Dermis blood vessel endothelial cell (primary cell): ENCODE results near the gene MYBL2. TPM values are rescaled to one million over a fixed set of nuclear protein-coding genes. Genes with fewer than 3 reads are reported as not detected.

Experiments
- DNase-seq: peaks from one replicate; pipeline ENCODE4 v3.0.0; 2010
- total RNA-seq: library from RNA; depleted of rRNA; stranded (reverse); fragments of >200 nt; gene quantifications from 2 replicates; pipeline ENCODE4 v1.2.3, GENCODE V29; 2014

The MYBL2 gene
- total RNA-seq, 1 donor from 2014 or later: 8.7 TPM

- no peak for DNase-seq
These were observed 56.8 kb downstream of the MYBL2 start for GRCh38 chr20:43723735-43724134.

DNA sequence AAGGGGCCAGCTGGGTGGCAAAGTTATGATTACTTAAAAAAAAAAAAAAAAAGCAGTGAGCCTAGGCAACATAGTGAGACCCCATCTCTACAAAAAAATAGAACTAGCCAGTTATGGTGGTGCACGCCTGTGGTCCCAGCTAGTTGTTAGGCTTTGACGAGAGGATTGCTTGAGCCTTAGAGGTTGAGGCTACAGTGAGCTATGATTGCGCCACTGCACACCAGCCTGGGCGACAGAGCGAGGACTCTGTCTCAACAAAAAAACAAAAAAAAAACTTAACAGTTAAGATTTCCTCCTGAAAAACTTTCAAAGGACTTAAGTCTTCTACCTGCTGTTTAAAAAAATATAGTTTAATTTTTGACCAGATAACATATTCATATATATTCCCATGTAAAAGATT is 57.5 kb downstream of the MYBL2 start:
- DNase-seq: no peak

GRCh38 chr20:43725666-43726065 is 58.8 kb downstream of the MYBL2 start:
- no peak for DNase-seq

DNA sequence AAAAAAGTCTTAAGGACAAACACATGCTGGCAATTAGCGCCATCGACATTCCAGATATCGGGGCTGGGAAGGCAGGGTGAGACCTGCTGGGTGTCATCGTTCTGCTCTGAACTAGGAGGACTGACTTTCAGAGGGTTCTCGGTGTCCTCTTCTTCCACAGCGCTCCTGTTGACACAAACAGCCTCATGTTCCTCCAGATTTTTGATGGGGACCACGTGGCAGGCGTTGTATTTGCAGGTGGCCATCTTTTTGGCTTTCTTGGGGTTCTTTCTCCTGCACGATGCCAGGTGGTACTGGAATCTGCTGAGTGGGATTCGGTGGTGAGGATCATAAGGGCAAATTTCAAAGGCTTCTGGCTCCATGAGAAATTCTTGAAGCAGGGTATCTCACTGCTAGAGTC is 59.4 kb downstream of the MYBL2 start:
- no peak for DNase-seq

GRCh38 chr20:43726811-43727338 is 60.0 kb downstream of the MYBL2 start, which contains the start of gene GTSF1L:
TSS of gene GTSF1L (minus strand) at chr20:43727002. CDS start at chr20:43726694, 308 bp downstream.
- DNase-seq: peak; percentile 88

- no peak for DNase-seq
These were observed 61.2 kb downstream of the MYBL2 start for GRCh38 chr20:43727980-43728590.

DNA sequence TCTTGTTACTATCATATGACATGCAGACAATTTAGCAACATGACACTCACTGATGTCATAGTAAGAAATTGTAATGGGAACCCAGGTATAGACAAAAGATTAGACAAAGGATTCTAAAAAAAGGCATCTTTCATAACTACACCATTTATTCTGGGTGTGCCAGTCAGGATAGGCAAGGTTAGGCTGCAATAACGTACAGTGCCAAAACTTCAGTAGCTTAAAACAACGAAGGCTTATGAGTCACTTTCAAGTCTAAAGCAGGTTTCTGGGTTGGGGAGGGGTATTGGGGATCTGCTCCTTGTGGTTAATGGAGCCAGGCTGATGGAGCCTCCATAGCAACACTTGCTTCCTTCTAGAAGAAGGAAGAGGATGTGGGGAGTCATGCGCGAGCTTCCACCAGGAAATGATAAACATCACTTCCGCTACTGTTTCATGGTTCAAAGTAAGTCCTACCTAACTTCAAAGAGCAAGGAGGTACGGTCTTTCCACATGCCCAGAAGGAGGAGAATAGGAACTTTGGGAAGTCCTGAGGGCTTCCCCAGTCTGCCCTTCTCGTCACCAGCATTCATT is 61.9 kb downstream of the MYBL2 start:
- no peak for DNase-seq

DNA sequence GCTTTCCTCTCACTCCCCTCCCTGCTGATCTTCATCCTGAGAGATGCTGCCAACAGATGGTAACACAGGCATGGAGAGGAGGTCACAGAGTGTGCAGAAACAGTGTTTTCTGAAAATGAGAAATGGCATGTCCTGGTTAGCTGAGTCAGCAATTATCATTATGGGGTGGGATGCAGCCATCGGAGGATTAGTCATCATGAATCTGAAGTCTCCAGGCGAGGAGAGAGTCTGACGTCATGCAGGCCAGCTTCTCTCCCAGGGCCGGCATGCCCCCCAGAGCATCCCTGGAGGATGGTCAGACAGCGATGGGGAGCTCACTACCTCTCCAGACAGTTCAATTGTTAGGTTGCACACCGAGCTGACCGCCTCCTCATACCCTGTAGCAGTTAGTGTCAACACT is 64.6 kb downstream of the MYBL2 start:
- no peak for DNase-seq

GRCh38 chr20:43731927-43732326 is 65.0 kb downstream of the MYBL2 start:
- DNase-seq: no peak

GRCh38 chr20:43736588-43737158 is 69.8 kb downstream of the MYBL2 start:
- DNase-seq: no peak

- no peak for DNase-seq
These were observed 71.0 kb downstream of the MYBL2 start for GRCh38 chr20:43737925-43738324.

DNA sequence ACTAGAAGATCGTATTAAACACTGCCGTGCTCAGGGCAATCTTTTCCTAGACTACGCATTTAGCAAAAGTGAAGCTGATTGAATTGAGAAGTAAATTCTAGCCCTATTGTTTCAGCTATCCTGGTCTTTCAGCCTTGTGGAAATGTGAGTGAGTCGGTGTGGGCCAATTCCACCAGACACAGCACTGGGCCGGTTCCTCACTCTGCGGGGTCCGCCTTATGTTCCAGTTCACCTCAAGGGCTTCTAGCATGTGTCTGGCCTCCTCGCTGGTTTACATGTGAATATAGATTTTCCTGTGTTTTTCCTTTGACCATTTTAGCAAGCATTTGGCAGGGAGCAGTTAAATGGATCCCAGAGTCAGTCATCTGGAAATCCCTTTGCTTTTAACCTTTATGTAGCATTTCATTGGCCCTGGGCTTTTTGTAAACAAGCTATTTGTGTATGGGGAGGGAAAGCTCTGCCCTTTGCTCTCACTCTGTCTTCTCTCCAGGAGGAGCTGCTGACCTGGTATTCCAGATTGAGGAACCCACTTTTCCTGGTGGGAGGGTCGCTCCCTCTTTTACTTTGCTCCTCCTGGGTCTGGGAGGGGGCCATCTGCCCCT is 72.3 kb downstream of the MYBL2 start:
- DNase-seq: no peak

DNA sequence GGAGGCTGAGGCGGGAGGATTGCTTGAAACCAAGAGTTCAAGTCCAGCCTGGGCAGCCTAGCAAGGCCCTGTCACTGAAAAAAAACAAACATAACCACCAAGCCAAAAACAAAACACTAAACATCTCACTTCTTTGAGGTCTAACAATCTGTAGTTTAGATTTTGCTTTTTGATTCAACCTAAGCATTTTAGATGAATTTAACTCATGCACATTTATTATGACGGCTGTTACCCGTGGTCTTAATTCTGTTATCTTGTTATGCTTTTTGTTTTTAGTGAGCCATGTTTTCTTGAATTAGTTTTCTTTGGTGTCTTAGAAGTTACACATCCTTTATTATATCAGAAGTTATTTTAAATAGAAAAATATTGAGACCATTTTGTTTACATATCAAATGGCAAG is 73.7 kb downstream of the MYBL2 start:
- DNase-seq: no peak

GRCh38 chr20:43744151-43744611 is 77.3 kb downstream of the MYBL2 start:
- DNase-seq: no peak

GRCh38 chr20:43744966-43745730 is 78.2 kb downstream of the MYBL2 start:
- DNase-seq: no peak

- no peak for DNase-seq
These were observed 79.6 kb downstream of the MYBL2 start for GRCh38 chr20:43746344-43747137.

GRCh38 chr20:43748274-43748673 is 81.4 kb downstream of the MYBL2 start:
- no peak for DNase-seq

- DNase-seq: peak; percentile 68
These were observed 82.9 kb downstream of the MYBL2 start for GRCh38 chr20:43749734-43750294.

GRCh38 chr20:43750774-43751166 is 83.9 kb downstream of the MYBL2 start:
- no peak for DNase-seq

GRCh38 chr20:43751167-43752050 is 84.5 kb downstream of the MYBL2 start:
- peak; percentile 16 for DNase-seq

DNA sequence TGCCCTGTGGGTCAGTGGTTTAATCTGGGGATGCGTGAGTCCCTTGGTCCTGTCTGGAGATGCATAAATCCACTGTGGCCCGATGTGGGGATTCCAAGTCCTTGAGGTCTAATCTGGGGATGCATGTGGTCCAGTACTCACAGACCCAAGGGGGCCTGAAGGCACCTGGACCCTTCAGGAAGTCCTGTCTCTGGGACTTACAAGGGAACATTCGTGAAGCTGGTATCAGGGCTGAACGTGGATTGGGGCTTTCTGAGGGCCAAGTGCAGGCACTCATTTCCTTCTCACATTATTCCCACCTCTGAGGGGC is 85.1 kb downstream of the MYBL2 start:
- DNase-seq: no peak
